ENCODE measurements around the gene CDH5. TPM values are rescaled to one million over a fixed set of nuclear protein-coding genes. Genes with fewer than 3 reads are reported as not detected.

CDH5 gene
- total and polyA plus RNA-seq, 2 donors from 2014 or later: 13.9 to 41.3 TPM

DNA sequence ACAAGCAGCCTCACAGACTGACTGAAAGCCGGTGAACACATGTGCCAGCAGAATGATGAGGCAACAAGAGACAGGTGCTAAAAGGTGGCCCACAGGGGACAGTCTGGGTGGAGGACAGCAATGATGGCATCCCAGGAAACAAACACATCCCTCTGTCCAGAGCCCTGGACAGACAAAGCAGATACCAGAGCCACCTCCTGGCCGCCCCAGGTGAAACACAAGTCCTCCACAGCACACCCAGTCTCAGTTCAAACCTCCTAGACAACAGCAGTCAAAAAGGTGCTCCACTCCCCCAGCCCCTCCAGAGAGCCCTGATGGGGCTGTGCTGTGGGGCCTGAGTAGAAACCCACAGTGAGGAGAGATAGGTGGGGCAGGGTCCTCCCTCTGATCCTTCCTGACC lies 20.3 kb upstream of the CDH5 start:
- intact Hi-C loops (cut with DNase I): no loop called here

DNA sequence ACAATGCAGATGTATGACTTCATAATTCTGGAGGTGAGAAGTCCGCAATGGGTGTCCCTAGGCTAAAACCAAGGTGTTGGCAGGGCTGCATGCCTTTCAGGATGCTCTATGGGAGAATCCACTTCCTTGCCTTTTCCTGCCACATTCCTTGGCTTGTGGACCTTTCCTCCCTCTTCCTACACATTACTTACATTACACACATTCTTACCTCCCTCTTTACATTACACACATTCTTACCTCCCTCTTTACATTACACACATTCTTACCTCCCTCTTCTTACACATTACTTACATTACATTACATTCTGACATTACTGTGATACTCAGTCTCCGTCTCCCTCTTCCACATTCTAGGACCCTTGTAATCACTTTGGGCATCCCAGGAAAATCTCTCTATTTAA lies 14.2 kb upstream of the CDH5 start:
- H3K4me1 ChIP-seq (ENCODE audit: control insufficient read depth in 2 of 3, insufficient read depth in 2 of 3, low read depth in 1 of 3, low read length in 3 of 3): no peaks in the 10 kb centered on the region
- no peak for FAIRE-seq
- no peak overlapping the region for H3K4me3 ChIP-seq (ENCODE audit: low read length in 3 of 3)
- intact Hi-C loops (cut with DNase I): no loop called here
- no peak for DNase-seq
- no peaks in the 10 kb centered on the region for H3K9me3 ChIP-seq (ENCODE audit: control insufficient read depth in 2 of 3, insufficient read depth in 1 of 3, low read length in 3 of 3)
- no peaks in the 10 kb centered on the region for H3K27me3 ChIP-seq (ENCODE audit: control insufficient read depth, insufficient read depth, low read length)
- H3K36me3 ChIP-seq (ENCODE audit: control insufficient read depth in 2 of 3, insufficient read depth in 3 of 3, low read length in 3 of 3): no peaks in the 10 kb centered on the region
- TF ChIP-seq, protein P1, sequence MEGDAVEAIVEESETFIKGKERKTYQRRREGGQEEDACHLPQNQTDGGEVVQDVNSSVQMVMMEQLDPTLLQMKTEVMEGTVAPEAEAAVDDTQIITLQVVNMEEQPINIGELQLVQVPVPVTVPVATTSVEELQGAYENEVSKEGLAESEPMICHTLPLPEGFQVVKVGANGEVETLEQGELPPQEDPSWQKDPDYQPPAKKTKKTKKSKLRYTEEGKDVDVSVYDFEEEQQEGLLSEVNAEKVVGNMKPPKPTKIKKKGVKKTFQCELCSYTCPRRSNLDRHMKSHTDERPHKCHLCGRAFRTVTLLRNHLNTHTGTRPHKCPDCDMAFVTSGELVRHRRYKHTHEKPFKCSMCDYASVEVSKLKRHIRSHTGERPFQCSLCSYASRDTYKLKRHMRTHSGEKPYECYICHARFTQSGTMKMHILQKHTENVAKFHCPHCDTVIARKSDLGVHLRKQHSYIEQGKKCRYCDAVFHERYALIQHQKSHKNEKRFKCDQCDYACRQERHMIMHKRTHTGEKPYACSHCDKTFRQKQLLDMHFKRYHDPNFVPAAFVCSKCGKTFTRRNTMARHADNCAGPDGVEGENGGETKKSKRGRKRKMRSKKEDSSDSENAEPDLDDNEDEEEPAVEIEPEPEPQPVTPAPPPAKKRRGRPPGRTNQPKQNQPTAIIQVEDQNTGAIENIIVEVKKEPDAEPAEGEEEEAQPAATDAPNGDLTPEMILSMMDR (IDR thresholded peaks at IDR 0.05; ENCODE audit: borderline replicate concordance, extremely low read depth, insufficient read depth): no peak
- H3K27ac ChIP-seq (ENCODE audit: low read depth in 2 of 2, low read length in 2 of 2): no peak overlapping the region
- no peak overlapping the region for H3K9ac ChIP-seq (ENCODE audit: low read length in 3 of 3)

More for the DNA sequence above, 20.3 kb upstream of the CDH5 start:
- H3K36me3 ChIP-seq (ENCODE audit: control insufficient read depth in 2 of 3, insufficient read depth in 3 of 3, low read length in 3 of 3): no peaks in the 10 kb centered on the region
- TF ChIP-seq, protein P1 (IDR thresholded peaks at IDR 0.05; ENCODE audit: borderline replicate concordance, extremely low read depth, insufficient read depth): no peak
- DNase-seq: no peak
- no peak for FAIRE-seq
- no peak overlapping the region for H3K27ac ChIP-seq (ENCODE audit: low read depth in 2 of 2, low read length in 2 of 2)
- H3K9me3 ChIP-seq (ENCODE audit: control insufficient read depth in 2 of 3, insufficient read depth in 1 of 3, low read length in 3 of 3): no peaks in the 10 kb centered on the region
- H3K4me1 ChIP-seq (ENCODE audit: control insufficient read depth in 2 of 3, insufficient read depth in 2 of 3, low read depth in 1 of 3, low read length in 3 of 3): no peaks in the 10 kb centered on the region
- no peaks in the 10 kb centered on the region for H3K27me3 ChIP-seq (ENCODE audit: control insufficient read depth, insufficient read depth, low read length)
- no peak overlapping the region for H3K4me3 ChIP-seq (ENCODE audit: low read length in 3 of 3)
- H3K9ac ChIP-seq (ENCODE audit: low read length in 3 of 3): no peak overlapping the region

DNA sequence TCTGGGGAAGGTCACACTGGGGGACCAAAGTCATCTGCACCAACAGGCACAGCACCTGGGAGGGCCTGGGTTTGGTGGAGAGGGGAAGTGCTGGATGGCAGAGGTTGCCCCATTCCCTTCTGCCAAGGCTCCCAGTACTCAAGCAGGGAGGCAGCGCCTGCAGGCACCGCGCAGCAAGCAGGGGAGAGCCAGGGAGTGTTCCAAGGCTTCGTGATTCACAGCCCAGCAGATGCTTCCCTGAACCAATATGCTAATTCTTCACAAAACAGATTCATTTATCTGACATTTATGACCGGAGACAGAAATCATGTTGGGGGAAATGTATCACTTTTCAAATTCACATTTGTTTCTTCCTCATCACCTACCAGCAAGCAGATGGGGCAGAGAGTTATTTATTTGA lies 13.4 kb upstream of the CDH5 start:
- TF ChIP-seq, protein P1 (IDR thresholded peaks at IDR 0.05; ENCODE audit: borderline replicate concordance, extremely low read depth, insufficient read depth): no peak
- Histone ChIP-seq H3K36me3 (ENCODE audit: control insufficient read depth in 2 of 3, insufficient read depth in 3 of 3, low read length in 3 of 3) (no peaks in the 10 kb centered on the region), H3K9ac (ENCODE audit: low read length in 3 of 3) (no peak overlapping the region), H3K9me3 (ENCODE audit: control insufficient read depth in 2 of 3, insufficient read depth in 1 of 3, low read length in 3 of 3) (no peaks in the 10 kb centered on the region), H3K27ac (ENCODE audit: low read depth in 2 of 2, low read length in 2 of 2) (no peak overlapping the region), H3K4me3 (ENCODE audit: low read length in 3 of 3) (no peak overlapping the region), H3K27me3 (ENCODE audit: control insufficient read depth, insufficient read depth, low read length) (no peaks in the 10 kb centered on the region), H3K4me1 (ENCODE audit: control insufficient read depth in 2 of 3, insufficient read depth in 2 of 3, low read depth in 1 of 3, low read length in 3 of 3) (peaks cover 0 to 3% (median 0%) of the 10 kb centered on the region in 3 donors)
- intact Hi-C loops (cut with DNase I): no loop called here
- FAIRE-seq (no peak), DNase-seq (no peak)

All from kidney (tissue), 14 donors.